ENCODE results near the gene OGFR.

OGFR gene

GRCh38 chr20:62856931-62857619 lies 52.4 kb downstream of the OGFR start:
- Histone ChIP-seq H3K79me2 (no peaks in the 10 kb centered on the region), H3K9me3 (ENCODE audit: control insufficient read depth, low read length) (no peaks in the 10 kb centered on the region), H3K4me3 (ENCODE audit: low read depth, low read length) (no peak overlapping the region), H2AFZ (no peak overlapping the region), H3K9ac (no peak overlapping the region), H3K4me1 (no peaks in the 10 kb centered on the region), H3K4me2 (ENCODE audit: low read length) (no peak overlapping the region), H3K27me3 (ENCODE audit: control insufficient read depth, insufficient read depth, low read length) (no peaks in the 10 kb centered on the region), H3K36me3 (ENCODE audit: control insufficient read depth, insufficient read depth, low read length) (no peaks in the 10 kb centered on the region), H3K27ac (no peak overlapping the region)
- TF ChIP-seq CTCF (IDR thresholded peaks at IDR 0.05), result no peak

DNA sequence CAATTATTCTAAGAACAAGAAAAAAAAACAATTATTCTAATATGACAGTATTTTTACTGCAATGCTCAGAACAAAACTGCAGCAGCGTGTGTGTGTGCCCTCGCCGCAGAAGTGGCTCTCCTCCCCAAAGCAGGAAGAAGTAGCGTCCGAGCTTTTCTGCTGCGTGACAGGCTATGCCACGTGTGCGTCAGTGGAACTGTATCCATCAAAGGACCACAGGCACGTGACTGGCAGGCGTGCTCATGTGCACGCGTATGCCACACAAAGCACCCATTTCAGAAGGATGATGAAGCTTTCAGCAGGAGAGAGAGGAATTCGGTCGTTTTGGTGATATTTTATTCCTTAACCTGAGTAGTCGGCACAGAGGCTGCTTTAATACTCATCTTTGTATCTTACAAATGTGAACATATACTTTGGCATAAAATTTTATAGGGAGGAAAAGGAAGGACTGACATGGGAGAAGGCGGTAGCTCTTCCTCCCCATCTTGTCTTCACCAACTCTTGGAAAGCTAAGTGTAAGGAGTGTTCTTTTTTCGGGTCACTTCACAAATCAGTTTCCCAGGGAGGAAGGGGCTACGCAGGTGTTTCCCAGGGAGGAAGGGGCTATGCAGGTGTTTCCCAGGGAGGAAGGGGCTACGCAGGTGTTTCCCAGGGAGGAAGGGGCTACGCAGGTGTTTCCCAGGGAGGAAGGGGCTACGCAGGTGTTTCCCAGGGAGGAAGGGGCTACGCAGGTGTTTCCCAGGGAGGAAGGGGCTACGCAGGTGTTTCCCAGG lies 53.6 kb downstream of the OGFR start:
- no peak overlapping the region for H3K4me3 ChIP-seq (ENCODE audit: low read depth, low read length)
- no peaks in the 10 kb centered on the region for H3K9me3 ChIP-seq (ENCODE audit: control insufficient read depth, low read length)
- H3K4me2 ChIP-seq (ENCODE audit: low read length), result no peak overlapping the region
- no peaks in the 10 kb centered on the region for H3K27me3 ChIP-seq (ENCODE audit: control insufficient read depth, insufficient read depth, low read length)
- TF ChIP-seq CTCF (IDR thresholded peaks at IDR 0.05), result no peak
- no peak overlapping the region for H3K27ac ChIP-seq
- no peaks in the 10 kb centered on the region for H3K36me3 ChIP-seq (ENCODE audit: control insufficient read depth, insufficient read depth, low read length)
- no peaks in the 10 kb centered on the region for H3K79me2 ChIP-seq
- H3K9ac ChIP-seq, result no peak overlapping the region
- H2AFZ ChIP-seq, result no peak overlapping the region
- no peaks in the 10 kb centered on the region for H3K4me1 ChIP-seq

GRCh38 chr20:62859721-62860120 lies 55.1 kb downstream of the OGFR start:
- H3K9me3 ChIP-seq (ENCODE audit: control insufficient read depth, low read length), result no peaks in the 10 kb centered on the region
- TF ChIP-seq CTCF (IDR thresholded peaks at IDR 0.05), result no peak
- no peaks in the 10 kb centered on the region for H3K27me3 ChIP-seq (ENCODE audit: control insufficient read depth, insufficient read depth, low read length)
- H3K4me3 ChIP-seq (ENCODE audit: low read depth, low read length), result no peak overlapping the region
- H3K27ac ChIP-seq, result no peak overlapping the region
- no peaks in the 10 kb centered on the region for H3K36me3 ChIP-seq (ENCODE audit: control insufficient read depth, insufficient read depth, low read length)
- H2AFZ ChIP-seq, result no peak overlapping the region
- H3K4me1 ChIP-seq, result no peaks in the 10 kb centered on the region
- no peak overlapping the region for H3K9ac ChIP-seq
- H3K4me2 ChIP-seq (ENCODE audit: low read length), result no peak overlapping the region
- no peaks in the 10 kb centered on the region for H3K79me2 ChIP-seq

DNA sequence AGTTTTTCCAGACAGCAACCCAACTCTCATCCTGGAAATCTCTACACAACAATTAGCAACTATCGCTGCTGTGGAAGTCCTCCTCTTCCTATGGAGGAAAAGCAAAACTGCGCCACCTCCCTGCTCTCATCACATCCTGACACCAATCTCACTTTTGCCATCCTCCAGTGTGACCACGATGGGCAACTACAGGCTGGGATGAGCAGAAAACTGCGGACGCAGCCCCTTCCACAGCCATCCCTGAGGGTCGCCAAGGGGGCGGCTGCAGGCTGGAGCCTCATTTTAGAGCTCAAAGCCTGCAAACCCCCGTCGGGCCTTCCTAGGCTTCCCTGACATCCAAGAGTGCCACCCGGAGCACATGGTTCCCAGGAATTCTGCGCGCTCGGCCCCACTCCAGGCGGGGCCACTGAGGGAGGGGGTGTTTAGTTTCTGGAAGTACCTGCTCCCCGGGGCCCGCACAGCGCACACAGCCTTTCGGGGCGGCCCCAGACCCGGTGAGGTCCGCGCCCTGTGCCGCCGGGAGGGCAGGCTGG lies 55.8 kb downstream of the OGFR start:
- Histone ChIP-seq H3K4me2 (ENCODE audit: low read length) (peak overlapping the region; percentile 65), H3K27ac (no peak overlapping the region)
- no peak for TF ChIP-seq CTCF (IDR thresholded peaks at IDR 0.05)

More for the DNA sequence above, 55.8 kb downstream of the OGFR start:
- no peaks in the 10 kb centered on the region for H3K36me3 ChIP-seq (ENCODE audit: control insufficient read depth, insufficient read depth, low read length)
- no peaks in the 10 kb centered on the region for H3K27me3 ChIP-seq (ENCODE audit: control insufficient read depth, insufficient read depth, low read length)
- H3K9me3 ChIP-seq (ENCODE audit: control insufficient read depth, low read length), result no peaks in the 10 kb centered on the region
- H3K4me1 ChIP-seq, result no peaks in the 10 kb centered on the region
- no peaks in the 10 kb centered on the region for H3K79me2 ChIP-seq
- H3K4me3 ChIP-seq (ENCODE audit: low read depth, low read length), result peak overlapping the region; percentile 6
- H3K9ac ChIP-seq, result no peak overlapping the region
- H2AFZ ChIP-seq, result peak overlapping the region; percentile 17

All from parathyroid adenoma (tissue), 2 donors.